ENCODE results near the gene ZSCAN5C.

DNA sequence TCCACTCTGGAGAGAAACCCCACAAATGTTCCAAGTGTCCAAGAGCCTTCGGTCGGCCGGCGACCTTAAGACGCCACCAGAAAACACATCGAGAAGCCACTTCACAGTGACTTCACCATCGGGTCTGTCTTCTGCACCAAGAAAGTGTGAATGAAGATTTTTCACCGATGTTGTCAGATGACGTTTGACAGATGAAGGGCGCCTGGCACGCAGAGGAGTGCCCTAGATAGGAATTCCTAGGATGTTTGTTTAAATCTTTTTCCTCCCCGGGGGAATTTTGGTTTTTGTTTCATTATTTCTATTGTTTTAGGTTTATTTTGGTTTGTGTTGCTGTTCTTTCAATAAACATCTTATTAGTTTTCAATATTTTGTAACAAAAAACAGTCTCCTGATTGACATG lies 7.0 kb downstream of the ZSCAN5C start:
- TF ChIP-seq, protein P1, sequence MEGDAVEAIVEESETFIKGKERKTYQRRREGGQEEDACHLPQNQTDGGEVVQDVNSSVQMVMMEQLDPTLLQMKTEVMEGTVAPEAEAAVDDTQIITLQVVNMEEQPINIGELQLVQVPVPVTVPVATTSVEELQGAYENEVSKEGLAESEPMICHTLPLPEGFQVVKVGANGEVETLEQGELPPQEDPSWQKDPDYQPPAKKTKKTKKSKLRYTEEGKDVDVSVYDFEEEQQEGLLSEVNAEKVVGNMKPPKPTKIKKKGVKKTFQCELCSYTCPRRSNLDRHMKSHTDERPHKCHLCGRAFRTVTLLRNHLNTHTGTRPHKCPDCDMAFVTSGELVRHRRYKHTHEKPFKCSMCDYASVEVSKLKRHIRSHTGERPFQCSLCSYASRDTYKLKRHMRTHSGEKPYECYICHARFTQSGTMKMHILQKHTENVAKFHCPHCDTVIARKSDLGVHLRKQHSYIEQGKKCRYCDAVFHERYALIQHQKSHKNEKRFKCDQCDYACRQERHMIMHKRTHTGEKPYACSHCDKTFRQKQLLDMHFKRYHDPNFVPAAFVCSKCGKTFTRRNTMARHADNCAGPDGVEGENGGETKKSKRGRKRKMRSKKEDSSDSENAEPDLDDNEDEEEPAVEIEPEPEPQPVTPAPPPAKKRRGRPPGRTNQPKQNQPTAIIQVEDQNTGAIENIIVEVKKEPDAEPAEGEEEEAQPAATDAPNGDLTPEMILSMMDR (IDR thresholded peaks at IDR 0.05): no peak
- TF ChIP-seq POLR2A (IDR thresholded peaks at IDR 0.05; ENCODE audit: low read depth) (no peak), POLR2AphosphoS5 (IDR thresholded peaks at IDR 0.05) (no peak)
